Pulmonary artery endothelial cell (primary cell): ENCODE data around the gene G6PC1. TPM values are rescaled to one million over a fixed set of nuclear protein-coding genes. Genes with fewer than 3 reads are reported as not detected.
"Not testable (repeated sequence)": the region's sequence is repeated elsewhere in the genome, so short reads cannot be mapped to it uniquely, and the experiment has no call there.

Source experiments
- DNase-seq: peaks from one replicate; pipeline ENCODE4 v3.0.0-alpha.2; 2011; ENCODE audit warnings: low read depth, low spot score
- total RNA-seq: library from RNA; depleted of rRNA; stranded (reverse); fragments of >200 nt; gene quantifications from 2 replicates; pipeline ENCODE4 v1.2.3, GENCODE V29; 2014

G6PC1 gene
- total RNA-seq = not detected in 2 replicates

DNA sequence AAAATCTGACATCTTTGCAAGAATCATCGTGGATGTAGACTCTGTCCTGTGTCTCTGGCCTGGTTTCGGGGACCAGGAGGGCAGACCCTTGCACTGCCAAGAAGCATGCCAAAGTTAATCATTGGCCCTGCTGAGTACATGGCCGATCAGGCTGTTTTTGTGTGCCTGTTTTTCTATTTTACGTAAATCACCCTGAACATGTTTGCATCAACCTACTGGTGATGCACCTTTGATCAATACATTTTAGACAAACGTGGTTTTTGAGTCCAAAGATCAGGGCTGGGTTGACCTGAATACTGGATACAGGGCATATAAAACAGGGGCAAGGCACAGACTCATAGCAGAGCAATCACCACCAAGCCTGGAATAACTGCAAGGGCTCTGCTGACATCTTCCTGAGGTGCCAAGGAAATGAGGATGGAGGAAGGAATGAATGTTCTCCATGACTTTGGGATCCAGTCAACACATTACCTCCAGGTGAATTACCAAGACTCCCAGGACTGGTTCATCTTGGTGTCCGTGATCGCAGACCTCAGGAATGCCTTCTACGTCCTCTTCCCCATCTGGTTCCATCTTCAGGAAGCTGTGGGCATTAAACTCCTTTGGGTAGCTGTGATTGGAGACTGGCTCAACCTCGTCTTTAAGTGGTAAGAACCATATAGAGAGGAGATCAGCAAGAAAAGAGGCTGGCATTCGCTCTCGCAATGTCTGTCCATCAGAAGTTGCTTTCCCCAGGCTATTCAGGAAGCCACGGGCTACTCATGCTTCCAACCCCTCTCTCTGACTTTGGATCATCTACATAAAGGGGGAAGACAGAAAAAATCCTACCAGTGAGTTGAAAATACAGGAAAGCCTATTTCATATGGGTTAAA, at the start of gene G6PC1:
TSS of gene G6PC1 (plus strand) at position 340 of the 872 bp plus-strand sequence. CDS start at position 418, 78 bp downstream.
- no peak for DNase-seq

DNA sequence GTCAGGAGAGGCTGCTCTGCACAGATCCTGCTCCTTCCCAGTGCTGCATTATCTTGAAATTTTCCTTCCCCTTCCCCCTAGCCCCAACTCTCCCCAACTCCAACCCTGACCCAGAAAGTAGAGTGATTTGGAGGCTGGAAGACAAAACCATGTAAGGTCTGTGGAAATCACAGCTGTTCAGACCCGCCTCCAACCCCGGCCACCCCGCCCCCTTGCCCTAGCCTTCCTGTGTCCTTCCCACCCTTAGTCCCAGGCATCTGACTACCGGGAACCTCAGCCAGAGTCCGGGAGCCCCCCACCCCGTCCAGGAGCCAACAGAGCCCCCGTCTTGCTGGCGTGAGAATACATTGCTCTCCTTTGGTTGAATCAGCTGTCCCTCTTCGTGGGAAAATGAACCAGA, 49.6 kb upstream of the G6PC1 start, which contains the start of gene AOC3:
TSS of gene AOC3 (plus strand) at position 246 of the 400 bp plus-strand sequence. CDS start at position 391, 145 bp downstream.
- DNase-seq = no peak

- DNase-seq = not testable (repeated sequence)
Measured at GRCh38 chr17:42851371-42852240, 49.0 kb upstream of the G6PC1 start.

DNA sequence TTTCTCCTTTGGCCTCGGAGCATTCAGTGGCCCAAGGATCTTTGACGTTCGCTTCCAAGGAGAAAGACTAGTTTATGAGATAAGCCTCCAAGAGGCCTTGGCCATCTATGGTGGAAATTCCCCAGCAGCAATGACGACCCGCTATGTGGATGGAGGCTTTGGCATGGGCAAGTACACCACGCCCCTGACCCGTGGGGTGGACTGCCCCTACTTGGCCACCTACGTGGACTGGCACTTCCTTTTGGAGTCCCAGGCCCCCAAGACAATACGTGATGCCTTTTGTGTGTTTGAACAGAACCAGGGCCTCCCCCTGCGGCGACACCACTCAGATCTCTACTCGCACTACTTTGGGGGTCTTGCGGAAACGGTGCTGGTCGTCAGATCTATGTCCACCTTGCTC, 48.2 kb upstream of the G6PC1 start:
- DNase-seq = no peak

DNA sequence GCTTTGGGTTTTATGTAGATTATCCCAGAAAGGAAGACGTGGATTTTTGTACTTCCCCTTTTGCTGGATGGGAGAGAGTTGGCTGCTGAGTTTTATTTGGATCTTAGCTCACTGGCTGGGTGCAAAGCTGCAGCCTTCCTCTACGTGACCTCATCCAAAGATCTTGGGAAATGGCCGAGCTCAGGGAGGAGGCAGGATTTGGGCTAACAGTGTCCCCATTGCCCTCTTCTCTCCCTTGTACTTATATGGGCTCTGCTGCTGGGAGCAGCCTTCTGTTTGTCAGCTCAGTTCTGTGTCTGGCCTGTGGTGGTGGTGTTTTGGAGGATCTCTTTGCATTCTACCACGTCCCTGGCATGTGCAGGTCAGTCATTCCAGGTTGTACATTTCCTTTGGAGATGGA, 47.6 kb upstream of the G6PC1 start:
- no peak for DNase-seq

GRCh38 chr17:42853597-42853967, 47.0 kb upstream of the G6PC1 start:
- DNase-seq = no peak

DNA sequence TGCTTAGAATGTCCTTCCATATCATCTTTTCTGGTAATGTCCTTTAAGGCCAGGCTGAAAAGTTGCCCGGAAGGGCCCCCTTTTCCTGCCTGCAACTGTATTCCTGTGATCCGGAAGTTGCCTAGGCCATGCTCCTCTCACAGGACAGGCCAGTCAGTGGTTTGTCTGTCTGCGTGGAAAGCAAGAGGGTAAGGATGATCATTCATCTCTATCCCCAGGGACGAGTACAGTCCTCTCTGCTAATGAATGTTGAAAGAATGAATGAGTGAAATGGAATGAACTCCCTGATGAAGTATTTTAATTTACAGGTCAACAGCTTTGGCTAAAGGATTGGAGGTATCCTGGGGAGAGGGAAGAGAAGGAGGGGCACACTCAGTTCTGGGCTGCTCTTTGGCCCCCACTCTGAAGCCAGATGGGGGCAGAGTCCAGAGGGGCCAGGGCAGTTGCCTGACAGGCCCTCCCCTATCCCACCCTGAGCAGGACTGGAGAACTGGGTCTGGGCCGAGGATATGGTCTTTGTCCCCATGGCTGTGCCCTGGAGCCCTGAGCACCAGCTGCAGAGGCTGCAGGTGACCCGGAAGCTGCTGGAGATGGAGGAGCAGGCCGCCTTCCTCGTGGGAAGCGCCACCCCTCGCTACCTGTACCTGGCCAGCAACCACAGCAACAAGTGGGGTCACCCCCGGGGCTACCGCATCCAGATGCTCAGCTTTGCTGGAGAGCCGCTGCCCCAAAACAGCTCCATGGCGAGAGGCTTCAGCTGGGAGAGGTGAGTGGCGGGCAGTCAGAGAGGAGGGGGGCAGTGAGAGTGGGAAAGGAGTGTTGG, 46.4 kb upstream of the G6PC1 start:
- DNase-seq = no peak

- DNase-seq = no peak
Measured at GRCh38 chr17:42855048-42855596, 45.5 kb upstream of the G6PC1 start.

DNA sequence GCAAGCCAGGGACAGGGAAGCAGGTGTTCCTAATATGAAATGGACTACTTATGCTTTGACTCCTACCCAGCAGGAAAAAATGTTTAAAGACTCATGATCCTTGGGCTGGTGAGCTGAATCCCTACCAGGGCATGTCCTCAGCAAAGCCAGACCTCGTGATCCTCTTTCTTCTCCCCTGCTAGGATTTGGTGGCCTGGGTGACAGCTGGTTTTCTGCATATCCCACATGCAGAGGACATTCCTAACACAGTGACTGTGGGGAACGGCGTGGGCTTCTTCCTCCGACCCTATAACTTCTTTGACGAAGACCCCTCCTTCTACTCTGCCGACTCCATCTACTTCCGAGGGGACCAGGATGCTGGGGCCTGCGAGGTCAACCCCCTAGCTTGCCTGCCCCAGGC, 44.5 kb upstream of the G6PC1 start:
- DNase-seq = not testable (repeated sequence)

- DNase-seq = not testable (repeated sequence)
Measured at GRCh38 chr17:42856516-42856915, 44.1 kb upstream of the G6PC1 start.

GRCh38 chr17:42857389-42857788, 43.2 kb upstream of the G6PC1 start:
- no peak for DNase-seq

GRCh38 chr17:42865638-42866094, 34.9 kb upstream of the G6PC1 start:
- DNase-seq = no peak

DNA sequence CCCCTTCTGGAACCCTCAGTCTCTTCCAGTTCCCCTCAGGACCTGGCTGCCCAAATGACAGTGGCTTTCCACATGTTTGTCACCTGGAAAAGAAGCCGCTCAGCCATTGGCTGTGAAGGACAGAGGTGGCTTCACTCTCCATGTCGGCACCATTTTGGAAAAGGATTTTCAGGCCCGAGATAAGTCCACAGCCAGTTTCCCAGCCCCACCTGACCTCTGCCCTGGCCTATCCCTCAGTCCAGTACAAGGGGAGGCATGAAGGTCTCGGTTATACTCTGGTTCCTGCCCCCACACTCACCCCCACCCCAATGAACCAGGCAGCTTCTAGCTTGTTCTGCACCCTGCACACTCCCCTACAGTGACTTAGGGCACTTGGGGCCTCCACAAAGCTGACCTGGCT, 34.4 kb upstream of the G6PC1 start:
- no peak for DNase-seq

DNA sequence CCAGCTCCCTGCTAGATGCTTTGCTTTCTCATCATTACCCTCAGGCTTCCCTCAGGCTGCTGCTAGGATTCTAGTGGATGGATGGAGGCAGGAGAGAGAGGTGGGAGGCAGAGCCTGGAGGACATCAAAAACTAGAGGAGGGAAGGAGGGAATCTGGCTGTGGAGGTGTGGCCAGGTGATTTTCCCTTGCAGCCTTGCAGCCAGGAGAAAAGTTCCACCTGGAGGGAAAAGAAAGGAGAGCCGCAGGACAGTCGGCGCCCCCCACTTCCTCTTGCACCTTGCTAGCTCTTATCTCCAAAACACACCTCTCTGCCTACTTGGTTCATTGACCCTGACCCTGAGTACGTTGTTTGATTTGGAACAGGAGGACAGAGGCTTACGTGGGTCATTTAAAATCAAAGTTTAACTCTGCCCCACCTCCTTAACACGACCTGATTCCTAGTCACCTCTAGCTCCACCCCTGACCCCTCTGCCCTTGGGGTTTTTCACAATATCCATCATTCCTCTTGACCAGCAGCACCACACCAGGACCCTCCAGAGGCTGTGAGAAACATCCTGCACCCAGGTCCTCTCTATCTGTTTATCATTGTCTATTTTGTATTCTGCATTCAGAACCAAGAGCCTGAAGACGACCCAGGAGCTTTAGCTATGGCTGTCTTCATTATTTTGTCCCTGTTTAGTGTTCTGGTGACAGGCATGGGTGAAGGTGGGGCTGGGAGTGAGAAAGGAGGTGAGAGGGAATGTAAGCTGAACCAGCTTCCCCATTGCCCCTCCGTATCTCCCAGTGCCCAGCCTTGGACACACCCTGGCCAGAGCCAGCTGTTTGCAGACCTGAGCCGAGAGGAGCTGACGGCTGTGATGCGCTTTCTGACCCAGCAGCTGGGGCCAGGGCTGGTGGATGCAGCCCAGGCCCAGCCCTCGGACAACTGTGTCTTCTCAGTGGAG, 33.7 kb upstream of the G6PC1 start:
- DNase-seq = no peak

GRCh38 chr17:42867694-42868261, 32.8 kb upstream of the G6PC1 start:
- not testable (repeated sequence) for DNase-seq

DNA sequence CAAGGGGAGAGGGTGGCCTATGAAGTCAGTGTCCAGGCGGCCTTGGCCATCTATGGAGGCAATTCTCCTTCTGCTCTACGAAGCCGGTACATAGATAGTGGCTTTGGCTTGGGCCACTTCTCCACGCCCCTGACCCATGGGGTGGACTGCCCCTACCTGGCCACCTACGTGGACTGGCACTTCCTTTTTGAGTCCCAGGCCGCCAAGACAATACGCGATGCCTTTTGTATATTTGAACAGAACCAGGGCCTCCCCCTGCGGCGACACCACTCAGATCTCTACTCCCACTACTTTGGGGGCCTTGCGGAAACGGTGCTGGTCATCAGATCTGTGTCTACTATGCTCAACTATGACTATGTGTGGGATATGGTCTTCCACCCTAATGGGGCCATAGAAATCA, 32.3 kb upstream of the G6PC1 start:
- no peak for DNase-seq

GRCh38 chr17:42871647-42872046, 29.0 kb upstream of the G6PC1 start:
- no peak for DNase-seq

DNA sequence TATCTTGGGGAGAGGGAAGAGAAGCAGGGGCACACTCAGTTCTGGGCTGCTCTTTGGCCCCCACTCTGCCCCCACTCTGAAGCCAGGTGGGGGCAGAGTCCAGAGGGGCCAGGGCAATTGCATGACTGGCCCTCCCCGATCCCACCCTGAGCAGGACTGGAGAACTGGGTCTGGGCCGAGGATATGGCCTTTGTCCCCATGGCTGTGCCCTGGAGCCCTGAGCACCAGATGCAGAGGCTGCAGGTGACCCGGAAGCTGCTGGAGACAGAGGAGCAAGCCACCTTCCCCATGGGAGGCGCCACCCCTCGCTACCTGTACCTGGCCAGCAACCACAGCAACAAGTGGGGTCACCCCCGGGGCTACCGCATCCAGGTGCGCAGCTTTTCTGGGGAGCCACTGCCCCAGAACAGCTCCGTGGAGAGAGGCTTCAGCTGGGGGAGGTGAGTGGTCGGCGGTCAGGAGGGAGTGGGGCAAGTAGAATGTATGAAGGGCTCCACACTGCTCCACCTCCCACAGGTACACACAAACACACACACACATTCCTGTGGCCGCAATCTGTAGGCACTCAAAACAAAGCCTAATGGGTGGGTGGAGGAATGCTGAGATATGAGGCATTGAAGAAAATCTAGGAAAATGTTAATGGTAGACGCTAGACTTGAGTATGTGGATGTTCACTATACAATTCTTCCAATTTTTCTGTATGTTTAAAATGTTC, 28.2 kb upstream of the G6PC1 start:
- no peak for DNase-seq

DNA sequence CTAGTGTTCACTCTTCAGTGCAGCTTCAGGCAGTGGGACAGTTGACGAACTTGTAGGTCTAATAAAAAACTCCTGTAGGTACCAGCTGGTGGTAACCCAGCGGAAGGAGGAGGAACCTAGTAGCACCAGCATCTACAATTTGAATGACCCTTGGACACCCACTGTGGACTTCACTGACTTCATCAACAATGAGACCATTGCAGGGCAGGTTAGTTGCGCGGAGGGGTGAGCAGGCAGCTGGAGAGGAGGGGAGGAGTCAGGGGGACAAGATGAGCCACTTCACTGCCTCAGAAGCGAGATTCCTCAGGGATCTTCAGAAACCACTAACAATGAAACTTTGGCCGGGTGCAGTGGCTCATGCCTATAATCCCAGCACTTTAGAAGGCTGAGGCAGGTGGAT, 27.3 kb upstream of the G6PC1 start:
- no peak for DNase-seq
